Adipose tissue (tissue), 3 donors: ENCODE measurements around the gene EYA4. TPM values are rescaled to one million over a fixed set of nuclear protein-coding genes. Genes with fewer than 3 reads are reported as not detected.
"Not testable (repeated sequence)": the region's sequence is repeated elsewhere in the genome, so short reads cannot be mapped to it uniquely, and the experiment has no call there.

Experiments
- H3K27ac ChIP-seq: one replicate; pipeline ENCODE4 v1.5.1; 2013; ENCODE audit warnings: low read depth, low read length
- WGBS, 3 donors: extraction: QIAGEN DNeasy Blood & Tissue Kit; methylation state at CpG; one replicate each; pipeline ENCODE4 v1.1.7; 2013; 5-methylcytosine and 5-hydroxymethylcytosine counted together
- polyA plus RNA-seq, 3 donors: library from polyadenylated mRNA; stranded (reverse); fragments of 200-250 nt; gene quantifications; one replicate each; pipeline ENCODE4 v1.2.3, GENCODE V29; 2013
- donor health status: healthy with polysubstance abuse.
- donor health status: Bipolar disorder and iron deficiency.
- donor health status: healthy.

The EYA4 gene
- polyA plus RNA-seq, 3 donors: 0.06 to 0.90 (median 0.43) TPM

DNA sequence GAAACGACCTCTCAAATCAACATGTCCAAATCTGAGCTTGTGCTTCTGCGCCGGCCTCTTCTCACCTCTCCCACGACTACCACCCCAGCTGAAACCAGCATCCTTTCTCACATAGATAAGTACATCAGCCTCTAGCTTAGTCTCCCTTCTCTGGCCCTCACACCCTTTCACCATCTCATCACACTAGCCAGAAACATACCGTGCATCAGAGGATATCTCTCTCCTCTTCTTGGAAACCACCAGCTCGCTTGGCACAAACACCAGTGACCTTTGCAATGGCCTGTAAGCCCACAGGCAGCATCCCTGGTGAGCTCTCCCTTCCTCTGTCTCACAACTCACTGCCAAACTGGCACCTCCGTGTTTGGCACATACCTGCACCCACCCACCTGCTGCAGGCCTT, 291.8 kb downstream of the EYA4 start:
- 70 to 71% (median 70%) methylated on average over 7 of the region's 7 CpGs for WGBS, 3 donors
- no peak overlapping the region for H3K27ac ChIP-seq

DNA sequence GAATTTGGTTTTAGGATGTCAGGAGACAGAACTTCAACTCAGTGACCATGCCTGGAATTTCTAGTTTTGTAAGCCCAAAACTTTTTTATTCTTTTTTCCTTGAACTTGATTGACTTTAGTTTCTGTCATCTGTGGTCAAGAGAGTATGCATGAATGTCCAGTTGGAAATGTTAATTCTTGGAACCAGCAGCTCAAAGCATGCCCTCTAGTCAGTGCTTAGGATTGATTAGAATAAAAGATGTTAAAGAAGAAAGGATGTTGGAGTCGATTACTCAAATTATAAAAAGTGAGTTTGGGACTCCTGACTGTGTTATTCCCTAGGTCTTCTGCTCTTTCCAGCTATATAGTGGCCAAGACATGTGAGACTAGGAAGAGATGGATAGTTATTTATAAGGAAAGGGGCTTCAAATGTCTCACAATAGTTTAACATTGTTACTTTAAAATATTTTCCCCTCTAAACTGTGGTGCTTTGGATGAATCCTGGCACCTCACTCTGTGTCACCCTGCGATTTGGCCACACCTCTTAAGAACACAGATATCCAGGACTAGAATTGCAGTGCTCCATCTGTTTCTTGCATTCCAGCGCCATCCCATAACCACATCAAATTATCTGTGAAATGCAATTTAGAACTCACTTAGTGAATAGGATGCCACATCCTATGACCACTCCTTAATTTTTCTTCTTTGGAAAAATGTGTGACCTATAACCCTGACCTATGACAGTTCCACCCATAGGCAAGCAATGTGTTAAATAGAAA, 298.5 kb downstream of the EYA4 start:
- no peak overlapping the region for H3K27ac ChIP-seq
- 70 to 86% (median 80%) methylated on average over 3 of the region's 3 CpGs for WGBS, 3 donors

DNA sequence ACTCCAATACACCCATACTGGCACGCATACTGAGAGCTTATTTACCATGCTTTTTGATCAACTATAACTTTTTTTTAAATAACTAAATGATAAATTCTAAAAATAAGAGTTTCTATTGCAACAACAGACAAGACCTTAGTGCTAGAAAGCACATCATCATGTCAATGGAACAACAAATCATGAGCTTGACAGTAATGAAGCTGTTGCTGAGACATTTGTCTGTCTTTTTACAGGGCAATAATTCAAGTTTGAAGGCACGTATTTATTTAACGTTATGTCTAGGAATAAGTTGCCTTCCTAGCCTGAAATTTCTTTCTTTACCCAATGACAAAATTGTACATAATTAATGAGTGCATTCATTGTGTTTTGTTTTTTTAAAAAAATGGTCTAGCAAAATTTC, 299.2 kb downstream of the EYA4 start:
- 61 to 84% (median 80%) methylated on average over 3 of the region's 3 CpGs for WGBS, 3 donors
- no peak overlapping the region for H3K27ac ChIP-seq

DNA sequence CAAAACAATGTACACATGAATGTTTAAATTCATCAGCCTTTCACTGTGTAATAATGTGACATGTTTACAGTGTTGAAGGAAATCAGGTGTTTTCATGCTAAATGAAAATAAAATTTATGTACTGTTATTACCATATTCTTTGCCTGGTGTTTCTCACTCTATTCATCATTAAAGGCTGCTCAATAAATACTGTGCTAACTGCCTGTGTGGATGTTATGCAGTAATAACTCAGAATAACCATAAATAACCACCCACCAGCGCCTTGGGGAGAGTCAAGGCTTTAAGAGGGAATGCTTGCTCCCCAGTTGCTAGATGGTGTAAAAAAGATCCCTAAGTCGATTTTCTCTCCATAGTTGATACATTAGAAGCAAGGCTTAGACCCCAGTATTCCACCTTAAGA, 299.9 kb downstream of the EYA4 start:
- 58 to 67% (median 64%) methylated on average over 2 of the region's 2 CpGs for WGBS, 3 donors
- no peak overlapping the region for H3K27ac ChIP-seq

DNA sequence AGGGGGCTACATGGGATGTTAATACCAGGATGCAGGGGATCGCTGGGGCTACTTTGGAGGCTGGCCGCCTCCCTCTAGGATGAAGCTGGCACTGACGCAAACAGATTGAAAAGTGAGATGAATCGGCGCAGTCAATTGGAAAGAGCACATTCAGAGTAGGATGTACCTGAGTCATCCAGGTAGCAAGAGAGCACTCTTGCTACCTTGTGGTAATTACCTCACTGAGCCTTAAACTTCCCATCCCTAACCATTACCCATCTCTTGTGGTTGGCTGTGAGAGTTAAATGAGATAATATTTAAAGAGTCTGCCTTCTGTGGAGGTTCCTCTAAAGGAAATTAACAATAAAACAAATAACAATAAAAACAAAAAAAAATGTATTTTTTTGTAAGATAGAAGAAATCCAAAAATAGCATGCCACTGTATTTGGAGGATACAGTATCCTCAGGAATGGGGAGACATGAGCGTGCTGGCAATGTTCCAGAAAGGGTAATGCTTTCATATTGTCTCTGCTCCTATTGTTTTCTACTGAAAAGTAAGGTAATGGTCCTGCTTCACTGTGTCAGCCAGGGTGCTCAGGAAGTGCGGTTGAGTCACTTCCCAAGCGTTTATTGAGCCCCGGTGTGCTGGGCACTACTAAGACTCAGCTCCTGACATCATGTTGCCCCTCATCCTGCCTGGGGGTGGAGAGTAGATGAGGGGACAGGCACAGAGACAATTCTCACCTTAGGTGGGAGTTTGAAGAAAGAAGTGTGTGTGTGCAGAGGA, 301.1 kb downstream of the EYA4 start:
- WGBS, 3 donors: 81 to 90% (median 82%) methylated on average over 9 of the region's 9 CpGs
- H3K27ac ChIP-seq: no peak overlapping the region

DNA sequence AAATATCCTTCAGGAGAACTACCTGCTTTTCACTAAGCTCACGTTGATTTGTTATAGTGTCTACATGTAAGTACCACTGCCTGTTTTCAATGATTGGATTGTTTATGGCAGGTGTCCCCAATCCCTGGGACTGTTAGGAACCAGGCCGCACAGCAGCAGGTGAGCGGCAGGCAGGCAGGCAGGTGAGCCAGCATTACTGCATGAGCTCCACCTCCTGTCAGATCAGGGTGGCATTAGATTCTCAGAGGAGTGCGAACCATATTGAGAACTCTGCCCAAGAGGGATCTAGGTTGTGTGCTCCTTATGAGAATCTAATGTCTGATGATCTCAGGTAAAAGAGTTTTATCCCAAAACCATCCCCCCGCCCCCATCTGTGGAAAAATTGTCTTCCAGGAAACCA, 303.3 kb downstream of the EYA4 start:
- no peak overlapping the region for H3K27ac ChIP-seq
- 88 to 95% (median 92%) methylated on average over 5 of the region's 5 CpGs for WGBS, 3 donors

DNA sequence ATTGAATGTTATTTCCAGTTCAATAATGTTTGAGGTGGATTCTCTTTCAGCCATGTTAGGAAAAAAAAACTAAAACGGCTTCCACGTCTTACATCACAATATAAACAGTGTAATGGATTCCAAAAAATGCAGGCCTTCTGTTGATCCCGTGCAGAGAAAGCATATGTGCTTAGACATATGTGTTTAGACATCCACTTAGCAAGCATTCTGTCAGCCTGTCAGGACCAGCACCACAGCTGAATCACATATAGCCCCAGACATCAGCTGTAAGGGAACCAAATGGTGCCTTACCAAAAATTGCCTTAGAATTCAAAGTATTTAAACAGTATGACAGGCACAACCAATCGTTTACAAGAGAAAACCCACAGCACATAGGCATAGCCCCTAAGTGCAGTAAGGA, 304.9 kb downstream of the EYA4 start:
- 51 to 63% (median 61%) methylated on average over 4 of the region's 4 CpGs for WGBS, 3 donors
- no peak overlapping the region for H3K27ac ChIP-seq

DNA sequence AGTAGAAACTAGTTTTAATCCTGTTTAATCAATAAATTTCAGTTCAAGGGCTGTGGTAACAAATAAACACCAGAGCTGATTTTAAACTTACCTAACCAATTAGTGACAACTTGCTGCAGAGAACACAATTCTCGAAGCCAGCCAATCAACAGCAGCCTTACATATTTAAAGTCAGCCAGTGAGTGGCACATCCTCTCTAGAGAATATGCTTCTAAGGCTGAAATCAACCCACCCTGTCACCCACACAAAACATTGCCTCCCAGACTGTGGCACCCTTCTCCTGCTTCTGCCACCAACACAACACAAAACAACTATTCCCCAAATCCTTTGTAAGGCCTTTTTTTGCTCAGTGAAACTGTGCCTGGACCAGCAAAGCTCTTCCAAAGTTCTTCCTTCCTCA, 306.0 kb downstream of the EYA4 start:
- no peak overlapping the region for H3K27ac ChIP-seq
- WGBS, 3 donors: 83 to 95% (median 89%) methylated on average over 1 of the region's 1 CpG

DNA sequence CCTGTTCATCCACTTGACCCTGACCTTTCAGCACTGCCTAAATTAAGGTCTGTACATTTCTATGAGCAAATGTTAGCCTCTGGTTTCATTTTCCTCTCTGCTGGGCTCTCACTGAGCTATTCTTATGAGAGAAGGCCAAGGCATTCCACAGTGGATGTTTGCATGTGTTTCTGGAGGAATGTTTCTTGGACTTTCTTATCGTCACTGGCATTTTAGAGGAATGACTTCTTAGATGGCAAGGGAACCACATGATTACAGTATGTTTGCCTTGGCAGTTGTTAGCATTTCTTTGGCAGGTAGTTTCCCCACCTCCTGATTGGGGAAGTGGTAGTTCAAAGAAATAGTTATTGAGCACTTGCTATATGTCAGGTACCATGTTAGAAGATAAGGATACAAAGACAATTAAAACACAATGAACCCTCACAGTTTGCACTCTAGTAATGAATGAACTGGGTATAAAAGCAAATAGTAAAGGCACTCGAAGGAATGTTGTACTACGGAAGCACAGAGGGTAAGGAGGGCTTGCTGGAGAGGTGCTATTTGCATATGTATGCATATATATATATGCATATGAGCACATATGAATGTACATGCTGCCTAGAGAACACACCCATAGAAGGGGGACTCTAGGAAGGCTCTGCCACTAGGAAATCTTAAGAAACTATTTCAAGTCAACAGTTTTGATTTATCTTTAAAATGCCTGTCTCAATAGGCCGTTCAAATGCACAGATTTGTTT, 307.4 kb downstream of the EYA4 start:
- WGBS, 3 donors: 46 to 76% (median 74%) methylated on average over 4 of the region's 4 CpGs
- H3K27ac ChIP-seq: no peak overlapping the region

DNA sequence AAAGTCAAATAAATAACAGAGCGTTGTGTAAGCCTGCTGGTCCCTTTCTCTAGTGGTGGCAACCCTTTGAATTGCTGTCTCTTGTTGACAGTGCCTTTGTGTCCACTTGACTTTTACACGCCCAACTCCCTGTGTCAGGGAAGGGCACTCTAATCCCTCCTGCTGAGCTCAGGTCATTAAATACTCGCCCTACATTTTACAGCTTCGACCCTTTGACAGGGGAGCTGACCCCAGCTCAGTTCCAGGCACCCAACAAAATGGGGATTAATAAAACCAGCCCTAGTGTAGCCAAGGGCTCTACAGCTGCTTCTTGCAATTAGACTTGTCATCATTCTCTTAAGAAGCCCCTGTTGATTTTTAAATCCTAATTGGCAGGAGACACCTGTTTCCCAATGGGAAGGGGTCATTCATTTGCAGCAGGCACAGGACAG, 308.2 kb downstream of the EYA4 start:
- 51 to 72% (median 72%) methylated on average over 4 of the region's 4 CpGs for WGBS, 3 donors
- H3K27ac ChIP-seq: no peak overlapping the region

DNA sequence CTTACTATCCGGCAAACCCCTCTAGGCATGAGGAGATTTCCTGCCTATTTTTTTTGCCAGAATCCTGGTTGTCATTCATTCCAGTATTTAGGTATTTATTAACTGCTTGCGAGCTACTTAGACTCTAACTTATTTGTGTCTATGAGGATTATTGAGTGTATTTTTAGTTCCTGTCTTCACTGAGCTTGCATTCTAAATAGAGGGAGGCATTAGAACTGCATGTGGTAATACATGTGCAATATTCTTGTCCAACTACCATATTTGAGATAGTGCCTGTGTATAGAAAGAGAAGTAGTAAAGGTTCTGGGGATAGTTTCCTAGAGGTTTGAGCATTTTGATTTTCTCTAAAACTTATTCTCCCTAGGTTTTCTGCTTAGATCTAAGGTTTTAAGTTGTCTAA, 308.9 kb downstream of the EYA4 start:
- 73 to 77% (median 75%) methylated on average over 2 of the region's 2 CpGs for WGBS, 3 donors
- no peak overlapping the region for H3K27ac ChIP-seq

DNA sequence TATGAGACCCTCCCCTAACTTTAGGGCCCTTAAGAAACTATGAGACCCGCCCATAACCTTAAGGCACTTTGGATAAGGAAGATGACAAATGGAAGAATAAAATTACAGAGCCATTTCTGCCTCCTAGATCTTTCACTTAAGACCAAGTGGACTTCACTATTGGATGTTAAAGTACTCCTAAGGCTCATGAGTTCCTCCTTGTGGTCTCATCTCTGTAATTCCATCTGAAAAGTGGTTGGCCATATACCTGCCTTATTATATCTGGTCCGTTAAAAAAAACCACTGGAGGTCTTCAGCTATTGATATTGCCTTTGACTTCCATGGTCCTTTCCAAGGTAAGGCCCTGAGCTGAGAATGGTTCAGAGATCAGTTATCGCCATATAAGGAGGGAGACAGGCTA, 310.3 kb downstream of the EYA4 start:
- WGBS, 3 donors: 87 to 90% (median 88%) methylated on average over 3 of the region's 3 CpGs
- no peak overlapping the region for H3K27ac ChIP-seq

DNA sequence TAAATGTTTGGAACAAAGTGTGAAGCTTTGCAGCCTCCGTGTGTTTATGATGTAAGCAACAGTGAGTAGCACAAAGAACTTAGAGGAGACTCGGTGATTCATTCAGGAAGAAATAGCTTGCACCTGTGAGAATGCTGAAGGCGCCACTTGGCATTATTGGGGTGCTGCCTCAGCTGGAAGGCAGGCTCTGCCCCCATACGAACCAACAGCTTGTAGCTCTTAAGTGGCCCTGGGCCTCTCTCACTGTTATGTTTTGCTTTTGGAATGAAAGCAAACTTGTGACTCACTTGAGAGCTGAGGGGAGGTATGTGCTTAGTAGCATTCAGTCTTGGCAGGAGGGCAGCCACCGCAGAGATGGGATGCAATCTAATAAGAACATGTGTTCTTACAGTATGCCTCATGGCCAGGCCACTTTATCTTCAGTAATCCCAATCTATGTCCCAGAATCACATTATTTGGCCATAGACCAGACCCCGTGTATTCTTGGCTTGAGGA, 310.7 kb downstream of the EYA4 start:
- 54 to 68% (median 65%) methylated on average over 6 of the region's 6 CpGs for WGBS, 3 donors
- no peak overlapping the region for H3K27ac ChIP-seq

DNA sequence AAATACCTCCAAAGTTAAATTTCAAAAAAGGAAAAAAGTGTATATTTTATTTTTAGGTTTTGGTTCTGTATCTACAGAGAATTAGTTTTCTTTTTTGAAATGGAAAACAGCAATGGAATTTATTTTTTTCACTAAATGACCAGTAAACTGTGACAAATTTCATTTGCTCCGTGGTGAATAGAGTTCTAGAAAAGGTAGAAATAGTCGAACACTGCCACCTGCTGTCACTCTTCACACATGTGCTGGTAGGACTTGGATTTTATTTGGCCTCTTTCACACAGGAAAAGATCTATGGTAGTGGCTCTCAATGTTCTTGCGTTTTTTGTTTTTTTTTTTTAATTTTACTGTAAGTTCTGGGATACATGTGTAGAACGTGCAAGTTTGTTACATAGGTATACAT, 312.5 kb downstream of the EYA4 start:
- WGBS, 3 donors: 7 to 13% (median 13%) methylated on average over 4 of the region's 4 CpGs
- H3K27ac ChIP-seq: no peak overlapping the region

DNA sequence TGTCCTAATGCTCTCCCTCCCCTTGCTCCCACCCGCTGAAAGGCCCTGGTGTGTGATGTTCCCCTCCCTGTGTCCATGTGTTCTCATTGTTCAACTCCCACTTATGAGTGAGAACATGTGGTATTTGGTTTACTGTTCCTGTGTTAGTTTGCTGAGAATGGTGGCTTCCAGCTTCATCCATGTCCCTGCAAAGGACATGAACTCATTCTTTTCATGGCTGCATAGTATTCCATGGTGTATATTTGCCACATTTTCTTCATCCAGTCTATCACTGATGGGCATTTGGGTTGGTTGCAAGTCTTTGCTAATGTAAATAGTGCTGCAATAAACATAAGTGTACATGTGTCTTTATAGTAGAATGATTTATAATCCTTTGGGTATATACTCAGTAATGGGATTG, 313.0 kb downstream of the EYA4 start:
- 83 to 92% (median 89%) methylated on average over 1 of the region's 1 CpG for WGBS, 3 donors

DNA sequence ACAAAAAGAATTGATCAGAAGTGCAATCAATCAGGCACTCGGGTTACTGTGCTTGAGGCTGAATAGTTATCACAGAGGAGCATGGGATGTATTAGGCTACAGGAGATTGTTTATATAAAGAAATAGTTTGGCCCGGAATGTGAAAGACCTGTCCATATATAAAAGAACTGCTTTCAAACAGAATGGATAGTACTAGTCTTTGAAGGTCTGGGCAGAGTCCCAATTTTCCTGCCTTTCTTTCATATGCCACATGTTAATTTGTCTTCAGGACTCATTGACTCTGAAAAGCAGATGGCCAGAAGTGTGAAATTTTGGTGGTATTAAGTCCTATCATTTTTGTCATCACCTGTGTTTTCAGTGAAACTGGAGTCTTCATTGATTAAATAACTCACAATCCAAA, 314.5 kb downstream of the EYA4 start:
- no peak overlapping the region for H3K27ac ChIP-seq
- WGBS, 3 donors: 35 to 75% (median 63%) methylated on average over 2 of the region's 2 CpGs

More for the DNA sequence above, 313.0 kb downstream of the EYA4 start:
- H3K27ac ChIP-seq: not testable (repeated sequence)

DNA sequence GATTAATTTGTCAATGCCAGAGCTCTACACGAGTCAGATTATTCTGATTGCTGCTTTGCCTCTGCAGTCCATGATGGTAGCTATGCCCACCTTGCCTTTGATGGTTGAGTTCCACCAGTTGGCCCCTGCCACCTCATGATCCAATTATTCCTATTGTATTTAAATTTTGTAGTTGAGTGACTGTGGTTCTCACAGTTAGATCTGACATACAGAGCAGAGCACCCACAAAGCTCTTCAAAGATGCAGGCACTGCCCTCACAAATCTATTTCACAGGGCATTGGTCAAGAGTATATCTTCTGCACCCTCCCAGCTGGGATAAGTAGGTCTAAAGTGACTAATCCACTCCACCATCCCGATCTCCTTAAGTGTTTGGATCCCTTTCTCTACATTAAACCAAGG, 318.8 kb downstream of the EYA4 start:
- WGBS, 3 donors: 77 to 86% (median 79%) methylated on average over 2 of the region's 2 CpGs
- no peak overlapping the region for H3K27ac ChIP-seq

DNA sequence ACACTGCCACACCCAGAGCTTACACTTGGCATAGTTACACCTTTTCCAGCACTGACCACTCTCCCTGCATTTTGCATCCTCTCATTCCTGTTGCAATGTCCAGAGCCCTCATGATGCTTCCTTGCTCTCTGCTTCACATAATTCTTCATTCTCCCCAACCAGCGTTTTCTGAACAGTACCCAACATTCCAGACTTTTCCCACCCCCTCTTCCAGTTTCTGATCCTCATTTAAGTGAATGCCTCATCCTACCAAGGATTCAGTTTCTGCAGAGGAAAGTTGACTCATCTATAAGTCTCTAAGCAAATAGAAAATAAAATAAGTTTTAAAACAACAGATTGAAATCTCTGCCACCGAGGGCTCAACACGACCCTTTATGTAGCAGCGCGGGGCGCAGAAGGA, 326.5 kb downstream of the EYA4 start:
- H3K27ac ChIP-seq: no peak overlapping the region
- WGBS, 3 donors: 72 to 83% (median 82%) methylated on average over 6 of the region's 6 CpGs
